ENCODE data around the gene ONECUT3. TPM values are rescaled to one million over a fixed set of nuclear protein-coding genes. Genes with fewer than 3 reads are reported as not detected.

The ONECUT3 gene
- total RNA-seq, 1 experiment from 2014 or later = 0.04 TPM

DNA sequence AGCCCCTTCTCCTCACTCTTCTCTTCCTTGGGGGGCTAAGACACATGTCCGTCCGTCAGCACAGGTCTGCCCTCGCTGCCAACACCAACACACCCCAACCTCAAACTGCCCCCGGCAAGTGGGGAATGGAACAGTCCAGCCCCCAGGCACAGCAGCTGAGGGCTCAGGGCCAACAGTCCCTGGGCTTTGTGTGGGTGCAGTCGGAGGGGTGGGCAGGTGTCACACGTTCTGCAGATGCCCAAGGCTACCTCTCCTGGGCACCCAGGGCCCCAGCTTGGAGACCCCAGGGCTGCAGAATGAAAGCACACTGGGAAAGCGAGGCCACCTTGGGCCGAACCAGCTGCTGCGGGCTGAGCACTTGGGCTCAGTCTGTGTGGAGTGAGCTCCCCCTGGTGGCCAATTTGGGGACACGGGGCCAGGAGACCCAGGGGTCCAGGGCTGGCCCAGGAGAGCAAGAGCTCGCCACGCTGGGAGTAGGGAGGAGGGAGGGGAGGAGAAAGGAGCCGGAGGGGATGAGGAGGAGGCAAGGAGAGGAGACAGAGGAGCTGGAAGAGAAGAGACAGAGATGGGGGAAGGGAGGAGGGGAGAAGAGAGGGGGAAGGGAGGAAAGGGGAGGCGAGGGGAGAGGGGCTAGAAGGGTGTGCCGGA, 72.7 kb downstream of the ONECUT3 start (continued):
- TF ChIP-seq, protein P1, sequence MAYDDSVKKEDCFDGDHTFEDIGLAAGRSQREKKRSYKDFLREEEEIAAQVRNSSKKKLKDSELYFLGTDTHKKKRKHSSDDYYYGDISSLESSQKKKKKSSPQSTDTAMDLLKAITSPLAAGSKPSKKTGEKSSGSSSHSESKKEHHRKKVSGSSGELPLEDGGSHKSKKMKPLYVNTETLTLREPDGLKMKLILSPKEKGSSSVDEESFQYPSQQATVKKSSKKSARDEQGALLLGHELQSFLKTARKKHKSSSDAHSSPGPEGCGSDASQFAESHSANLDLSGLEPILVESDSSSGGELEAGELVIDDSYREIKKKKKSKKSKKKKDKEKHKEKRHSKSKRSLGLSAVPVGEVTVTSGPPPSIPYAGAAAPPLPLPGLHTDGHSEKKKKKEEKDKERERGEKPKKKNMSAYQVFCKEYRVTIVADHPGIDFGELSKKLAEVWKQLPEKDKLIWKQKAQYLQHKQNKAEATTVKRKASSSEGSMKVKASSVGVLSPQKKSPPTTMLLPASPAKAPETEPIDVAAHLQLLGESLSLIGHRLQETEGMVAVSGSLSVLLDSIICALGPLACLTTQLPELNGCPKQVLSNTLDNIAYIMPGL (CRISPR knock-in tag; IDR thresholded peaks at IDR 0.05) = 0 out of 2 replicates have a peak, but pooled peaks have one; percentile 16
- TF ChIP-seq SP1 (CRISPR knock-in tag; conservative IDR thresholded peaks at IDR 0.05) (no peak), AR (CRISPR knock-in tag; IDR thresholded peaks at IDR 0.05) (no peak), NR1H2 (CRISPR knock-in tag; IDR thresholded peaks at IDR 0.05) (no peak), ZNF281 (CRISPR knock-in tag; IDR thresholded peaks at IDR 0.05) (no peak), NR2C2 (CRISPR knock-in tag; IDR thresholded peaks at IDR 0.05) (no peak), ZNF396 (CRISPR knock-in tag; IDR thresholded peaks at IDR 0.05; ENCODE audit: borderline replicate concordance) (no peak), ZNF671 (CRISPR knock-in tag; IDR thresholded peaks at IDR 0.05) (no peak), NFYB (CRISPR knock-in tag; conservative IDR thresholded peaks at IDR 0.05; ENCODE audit: low read depth) (no peak), GRHL2 (CRISPR knock-in tag; IDR thresholded peaks at IDR 0.05; ENCODE audit: insufficient replicate concordance, severe bottlenecking) (no peak), ELF4 (CRISPR knock-in tag; IDR thresholded peaks at IDR 0.05; ENCODE audit: low read depth) (no peak), ZNF219 (CRISPR knock-in tag; IDR thresholded peaks at IDR 0.05; ENCODE audit: borderline replicate concordance) (no peak), FOXP1 (CRISPR knock-in tag; IDR thresholded peaks at IDR 0.05; ENCODE audit: borderline replicate concordance) (0 out of 2 replicates have a peak, but pooled peaks have one; percentile 57), ZNF121 (CRISPR knock-in tag; IDR thresholded peaks at IDR 0.05) (peak; percentile 91), ETV6 (CRISPR knock-in tag; IDR thresholded peaks at IDR 0.05) (no peak), MYBL2 (CRISPR knock-in tag; IDR thresholded peaks at IDR 0.05) (peak; percentile 43; the same call in 1 of the 2 replicates), ATF3 (CRISPR knock-in tag; conservative IDR thresholded peaks at IDR 0.05) (no peak), SMAD4 (CRISPR knock-in tag; IDR thresholded peaks at IDR 0.05) (no peak), CDX4 (CRISPR knock-in tag; IDR thresholded peaks at IDR 0.05; ENCODE audit: borderline replicate concordance) (no peak), NR3C1 (CRISPR knock-in tag; conservative IDR thresholded peaks at IDR 0.05; ENCODE audit: low read depth) (no peak), IRF2 (CRISPR knock-in tag; IDR thresholded peaks at IDR 0.05; ENCODE audit: borderline replicate concordance, low read depth) (no peak), JUN (CRISPR knock-in tag; IDR thresholded peaks at IDR 0.05) (no peak), FOXJ3 (CRISPR knock-in tag; IDR thresholded peaks at IDR 0.05; ENCODE audit: borderline replicate concordance) (no peak), TP53 (CRISPR knock-in tag; IDR thresholded peaks at IDR 0.05) (no peak), FOXP4 (CRISPR knock-in tag; IDR thresholded peaks at IDR 0.05) (no peak)
- TF ChIP-seq, protein P2, sequence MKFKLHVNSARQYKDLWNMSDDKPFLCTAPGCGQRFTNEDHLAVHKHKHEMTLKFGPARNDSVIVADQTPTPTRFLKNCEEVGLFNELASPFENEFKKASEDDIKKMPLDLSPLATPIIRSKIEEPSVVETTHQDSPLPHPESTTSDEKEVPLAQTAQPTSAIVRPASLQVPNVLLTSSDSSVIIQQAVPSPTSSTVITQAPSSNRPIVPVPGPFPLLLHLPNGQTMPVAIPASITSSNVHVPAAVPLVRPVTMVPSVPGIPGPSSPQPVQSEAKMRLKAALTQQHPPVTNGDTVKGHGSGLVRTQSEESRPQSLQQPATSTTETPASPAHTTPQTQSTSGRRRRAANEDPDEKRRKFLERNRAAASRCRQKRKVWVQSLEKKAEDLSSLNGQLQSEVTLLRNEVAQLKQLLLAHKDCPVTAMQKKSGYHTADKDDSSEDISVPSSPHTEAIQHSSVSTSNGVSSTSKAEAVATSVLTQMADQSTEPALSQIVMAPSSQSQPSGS (CRISPR knock-in tag; IDR thresholded peaks at IDR 0.05; ENCODE audit: borderline replicate concordance, low read depth) = no peak
- TF ChIP-seq, protein P3, sequence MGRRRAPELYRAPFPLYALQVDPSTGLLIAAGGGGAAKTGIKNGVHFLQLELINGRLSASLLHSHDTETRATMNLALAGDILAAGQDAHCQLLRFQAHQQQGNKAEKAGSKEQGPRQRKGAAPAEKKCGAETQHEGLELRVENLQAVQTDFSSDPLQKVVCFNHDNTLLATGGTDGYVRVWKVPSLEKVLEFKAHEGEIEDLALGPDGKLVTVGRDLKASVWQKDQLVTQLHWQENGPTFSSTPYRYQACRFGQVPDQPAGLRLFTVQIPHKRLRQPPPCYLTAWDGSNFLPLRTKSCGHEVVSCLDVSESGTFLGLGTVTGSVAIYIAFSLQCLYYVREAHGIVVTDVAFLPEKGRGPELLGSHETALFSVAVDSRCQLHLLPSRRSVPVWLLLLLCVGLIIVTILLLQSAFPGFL (CRISPR knock-in tag; IDR thresholded peaks at IDR 0.05; ENCODE audit: borderline replicate concordance) = no peak

All from WTC11 (cell line).